Caki2 (cell line): ENCODE data around the gene CLDN34. TPM values are rescaled to one million over a fixed set of nuclear protein-coding genes. Genes with fewer than 3 reads are reported as not detected.

Experiments used
- DNase-seq: peaks from one replicate; pipeline ENCODE4 v3.0.0-alpha.2; 2015; ENCODE audit warnings: low read depth
- in situ Hi-C: cut with HindIII; loops from 2 replicates; pipeline ENCODE4 v1.10.0; 2016; ENCODE audit warnings: low sequenced_read_pairs, low pct_unique_long_range_greater_than_20kb, mixed read lengths
- total RNA-seq: library from RNA; depleted of rRNA; stranded (reverse); fragments of >200 nt; shearing (Covaris generic); gene quantifications from 2 replicates; pipeline ENCODE4 v1.2.3, GENCODE V29; 2014; ENCODE audit warnings: low replicate concordance; rRNA removed

Gene CLDN34
- total RNA-seq = not detected in 2 replicates

GRCh38 chrX:9966775-9967408 is at the start of gene CLDN34:
TSS of gene CLDN34 (plus strand) at chrX:9967358. CDS start at chrX:9967358, 0 bp downstream.
- in situ Hi-C loops = no loop called here

GRCh38 chrX:9917861-9918260 is 49.3 kb upstream of the CLDN34 start:
- in situ Hi-C loops = no loop called here
- no peak for DNase-seq

More at GRCh38 chrX:9966775-9967408, at the start of gene CLDN34:
- no peak for DNase-seq

GRCh38 chrX:9919632-9920172 is 47.5 kb upstream of the CLDN34 start:
- no peak for DNase-seq
- in situ Hi-C loops = no loop called here

- in situ Hi-C loops = no loop called here
- DNase-seq = no peak
Observed at GRCh38 chrX:9921407-9921806, 45.8 kb upstream of the CLDN34 start.

GRCh38 chrX:9923357-9923756 is 43.8 kb upstream of the CLDN34 start:
- DNase-seq = no peak
- in situ Hi-C loops = no loop called here

GRCh38 chrX:9926002-9926401 is 41.2 kb upstream of the CLDN34 start:
- in situ Hi-C loops = no loop called here
- no peak for DNase-seq

- in situ Hi-C loops = no loop called here
Observed at GRCh38 chrX:9927698-9928482, 39.3 kb upstream of the CLDN34 start.

GRCh38 chrX:9935436-9935835 is 31.7 kb upstream of the CLDN34 start:
- no peak for DNase-seq
- in situ Hi-C loops = no loop called here

More at GRCh38 chrX:9927698-9928482, 39.3 kb upstream of the CLDN34 start:
- DNase-seq = no peak

- in situ Hi-C loops = no loop called here
- no peak for DNase-seq
Observed at GRCh38 chrX:9937761-9938160, 29.4 kb upstream of the CLDN34 start.

- in situ Hi-C loops = no loop called here
- DNase-seq = no peak
Observed at GRCh38 chrX:9938516-9938915, 28.6 kb upstream of the CLDN34 start.

- in situ Hi-C loops = no loop called here
- peak; percentile 88 for DNase-seq
Observed at GRCh38 chrX:9940421-9940820, 26.7 kb upstream of the CLDN34 start.

GRCh38 chrX:9942086-9942485 is 25.1 kb upstream of the CLDN34 start:
- in situ Hi-C loops = no loop called here

GRCh38 chrX:9943420-9943819 is 23.7 kb upstream of the CLDN34 start:
- in situ Hi-C loops = no loop called here
- DNase-seq = no peak

More at GRCh38 chrX:9942086-9942485, 25.1 kb upstream of the CLDN34 start:
- DNase-seq = no peak

- DNase-seq = peak; percentile 0
- in situ Hi-C loops = no loop called here
Observed at GRCh38 chrX:9947131-9947794, 19.9 kb upstream of the CLDN34 start.

GRCh38 chrX:9948406-9948805 is 18.8 kb upstream of the CLDN34 start:
- in situ Hi-C loops = no loop called here
- DNase-seq = no peak

- DNase-seq = no peak
- in situ Hi-C loops = no loop called here
Observed at GRCh38 chrX:9952300-9952699, 14.9 kb upstream of the CLDN34 start.

GRCh38 chrX:9953396-9953795 is 13.8 kb upstream of the CLDN34 start:
- in situ Hi-C loops = no loop called here
- DNase-seq = no peak

GRCh38 chrX:9955506-9955905 is 11.7 kb upstream of the CLDN34 start:
- DNase-seq = no peak
- in situ Hi-C loops = no loop called here

GRCh38 chrX:9957743-9958142 is 9.4 kb upstream of the CLDN34 start:
- in situ Hi-C loops = no loop called here
- no peak for DNase-seq
